ENCODE data around the gene SPPL2B.

- TF ChIP-seq POLR2A (IDR thresholded peaks at IDR 0.05; ENCODE audit: low read depth, low read length) (no peak), POLR2AphosphoS5 (IDR thresholded peaks at IDR 0.05; ENCODE audit: low read depth, low read length) (no peak), TAF1 (IDR thresholded peaks at IDR 0.05; ENCODE audit: low read depth, low read length) (no peak), PAX5 (IDR thresholded peaks at IDR 0.05; ENCODE audit: insufficient read depth, low read length, severe bottlenecking) (no peak), POU2F2 (IDR thresholded peaks at IDR 0.05; ENCODE audit: low read depth, low read length) (no peak), SPI1 (IDR thresholded peaks at IDR 0.05; ENCODE audit: low read depth, low read length) (no peak)
These were observed 18.6 kb upstream of the SPPL2B start for GRCh38 chr19:2309734-2310362.

Data from GM12891 (cell line).